ENCODE measurements around the gene FAM83C. TPM values are rescaled to one million over a fixed set of nuclear protein-coding genes. Genes with fewer than 3 reads are reported as not detected.

FAM83C gene
- polyA plus RNA-seq, 1 of the 3 experiments (the other 2 are of a cell fraction) = not detected

- TF ChIP-seq POLR2AphosphoS5 (IDR thresholded peaks at IDR 0.05; ENCODE audit: low read depth, low read length) (no peak), NFIC (IDR thresholded peaks at IDR 0.05; ENCODE audit: borderline replicate concordance) (0 out of 2 replicates have a peak, but pooled peaks have one; percentile 7), YY1 (IDR thresholded peaks at IDR 0.05; ENCODE audit: low read depth) (no peak), MEF2A (IDR thresholded peaks at IDR 0.05; ENCODE audit: borderline replicate concordance, low read depth) (no peak), NRF1 (IDR thresholded peaks at IDR 0.05; ENCODE audit: low read depth, low read length) (no peak)
These were observed 28.3 kb upstream of the FAM83C start (continued) for GRCh38 chr20:35320396-35321126.

GRCh38 chr20:35319871-35320197 is 27.6 kb upstream of the FAM83C start:
- H3K9me3 ChIP-seq = no peaks in the 10 kb centered on the region
- H3K27me3 ChIP-seq (ENCODE audit: insufficient read depth) = no peaks in the 10 kb centered on the region
- ChIA-PET CTCF (interaction anchor here (0.9 to 3.2 kb wide), 4 partner anchors 14 to 127 kb away, joined by 4 to 32 read pairs (median 10); no protein-coding TSS in a partner anchor), POLR2A (no interaction called here)
- H3K27ac ChIP-seq (ENCODE audit: low read depth in 2 of 2, low read length in 1 of 2) = peak overlapping the region; percentile 80 to 92
- peaks cover 10 to 33% of the 10 kb centered on the region in 2 experiments for H3K4me1 ChIP-seq (ENCODE audit: control insufficient read depth in 1 of 2, insufficient read depth in 2 of 2, low read depth in 1 of 2, low read length in 1 of 2)
- TF ChIP-seq SMC3 (IDR thresholded peaks at IDR 0.05; ENCODE audit: low read depth, low read length) (no peak), PBX3 (IDR thresholded peaks at IDR 0.05) (peak; percentile 95), RXRA (IDR thresholded peaks at IDR 0.05; ENCODE audit: borderline replicate concordance, low read depth) (no peak; the same call in 1 of the 2 replicates), YY1 (IDR thresholded peaks at IDR 0.05; ENCODE audit: low read depth) (peak; percentile 52; the same call in 1 of the 2 replicates), CTCF (IDR thresholded peaks at IDR 0.05) (no peak), SIN3A (IDR thresholded peaks at IDR 0.05; ENCODE audit: borderline replicate concordance, low read depth, low read length) (0 out of 2 replicates have a peak, but pooled peaks have one; percentile 52), NRF1 (IDR thresholded peaks at IDR 0.05; ENCODE audit: low read depth, low read length) (no peak), FOXJ3 (CRISPR knock-in tag; IDR thresholded peaks at IDR 0.05) (no peak), EZH2phosphoT487 (IDR thresholded peaks at IDR 0.05; ENCODE audit: borderline replicate concordance, low read depth) (no peak), TCF12 (IDR thresholded peaks at IDR 0.05) (peak; percentile 72), TEAD4 (IDR thresholded peaks at IDR 0.05; ENCODE audit: borderline replicate concordance, insufficient read depth) (peak; percentile 67; the same call in 1 of the 2 replicates), MAX (IDR thresholded peaks at IDR 0.05; ENCODE audit: low read depth) (peak; percentile 55; the same call in 1 of the 2 replicates), ELF1 (IDR thresholded peaks at IDR 0.05) (no peak), TAF1 (IDR thresholded peaks at IDR 0.05; ENCODE audit: borderline replicate concordance, low read depth, low read length) (0 out of 2 replicates have a peak, but pooled peaks have one; percentile 22), RCOR1 (IDR thresholded peaks at IDR 0.05; ENCODE audit: low read length) (no peak), RAD21 (IDR thresholded peaks at IDR 0.05; ENCODE audit: low read length) (no peak), FOXM1 (IDR thresholded peaks at IDR 0.05; ENCODE audit: low read depth) (no peak), RFX5 (IDR thresholded peaks at IDR 0.05; ENCODE audit: low read length) (no peak), MXI1 (IDR thresholded peaks at IDR 0.05; ENCODE audit: low read depth, low read length) (no peak), FOSL2 (IDR thresholded peaks at IDR 0.05; ENCODE audit: borderline replicate concordance, low read depth) (peak; percentile 86), JUND (IDR thresholded peaks at IDR 0.05) (peak; percentile 81), ZBTB33 (IDR thresholded peaks at IDR 0.05; ENCODE audit: borderline replicate concordance, low read depth) (no peak), POLR2AphosphoS5 (IDR thresholded peaks at IDR 0.05; ENCODE audit: low read depth, low read length) (no peak), GATA2 (CRISPR knock-in tag; IDR thresholded peaks at IDR 0.05) (no peak), EP300 (IDR thresholded peaks at IDR 0.05; ENCODE audit: borderline replicate concordance in 1 of 2, low read depth in 1 of 2, low read length in 1 of 2) (peak in 1 of 2 experiments; percentile 78; a peak in 1 of 4 replicates), GABPA (IDR thresholded peaks at IDR 0.05; ENCODE audit: low read depth) (no peak), NFIC (IDR thresholded peaks at IDR 0.05; ENCODE audit: borderline replicate concordance) (peak; percentile 53; the same call in 1 of the 2 replicates)
- no peak overlapping the region for H3K4me3 ChIP-seq (ENCODE audit: low read depth in 2 of 2, low read length in 1 of 2)
- H4K20me1 ChIP-seq (ENCODE audit: insufficient read depth) = no peaks in the 10 kb centered on the region
- H3K9me2 ChIP-seq = no peaks in the 10 kb centered on the region
- H2AFZ ChIP-seq (ENCODE audit: low read depth) = no peak overlapping the region
- DNase-seq = no peak
- H3K36me3 ChIP-seq (replicated peaks in 1 of 2; ENCODE audit: control insufficient read depth in 1 of 2, insufficient read depth in 2 of 2, low read length in 1 of 2) = peaks cover 0 to under 1% of the 10 kb centered on the region in 2 experiments
- H3K4me2 ChIP-seq = peak overlapping the region; percentile 73
- H3K9ac ChIP-seq = peak overlapping the region; percentile 65; the same call in 1 of the 2 replicates
- H3F3A ChIP-seq (replicated peaks; ENCODE audit: insufficient read depth) = peaks cover 31% of the 10 kb centered on the region
- H3K79me2 ChIP-seq (ENCODE audit: insufficient read depth) = no peaks in the 10 kb centered on the region

Measured in SK-N-SH (cell line).